GM12892 (cell line): ENCODE measurements around the gene ANXA5.

Source experiments
- POLR2A ChIP-seq: IDR thresholded peaks from 2 replicates; pipeline ENCODE4 v1.6.1; 2011; ENCODE audit warnings: low read depth, low read length, control low read depth
- POLR2AphosphoS5 ChIP-seq: IDR thresholded peaks from 2 replicates; pipeline ENCODE4 v1.6.1; 2011; ENCODE audit warnings: low read depth, low read length, control low read depth
- TAF1 ChIP-seq: IDR thresholded peaks from 2 replicates; pipeline ENCODE4 v1.6.1; 2011; ENCODE audit warnings: low read depth, mild to moderate bottlenecking, control low read depth, low read length, borderline replicate concordance

DNA sequence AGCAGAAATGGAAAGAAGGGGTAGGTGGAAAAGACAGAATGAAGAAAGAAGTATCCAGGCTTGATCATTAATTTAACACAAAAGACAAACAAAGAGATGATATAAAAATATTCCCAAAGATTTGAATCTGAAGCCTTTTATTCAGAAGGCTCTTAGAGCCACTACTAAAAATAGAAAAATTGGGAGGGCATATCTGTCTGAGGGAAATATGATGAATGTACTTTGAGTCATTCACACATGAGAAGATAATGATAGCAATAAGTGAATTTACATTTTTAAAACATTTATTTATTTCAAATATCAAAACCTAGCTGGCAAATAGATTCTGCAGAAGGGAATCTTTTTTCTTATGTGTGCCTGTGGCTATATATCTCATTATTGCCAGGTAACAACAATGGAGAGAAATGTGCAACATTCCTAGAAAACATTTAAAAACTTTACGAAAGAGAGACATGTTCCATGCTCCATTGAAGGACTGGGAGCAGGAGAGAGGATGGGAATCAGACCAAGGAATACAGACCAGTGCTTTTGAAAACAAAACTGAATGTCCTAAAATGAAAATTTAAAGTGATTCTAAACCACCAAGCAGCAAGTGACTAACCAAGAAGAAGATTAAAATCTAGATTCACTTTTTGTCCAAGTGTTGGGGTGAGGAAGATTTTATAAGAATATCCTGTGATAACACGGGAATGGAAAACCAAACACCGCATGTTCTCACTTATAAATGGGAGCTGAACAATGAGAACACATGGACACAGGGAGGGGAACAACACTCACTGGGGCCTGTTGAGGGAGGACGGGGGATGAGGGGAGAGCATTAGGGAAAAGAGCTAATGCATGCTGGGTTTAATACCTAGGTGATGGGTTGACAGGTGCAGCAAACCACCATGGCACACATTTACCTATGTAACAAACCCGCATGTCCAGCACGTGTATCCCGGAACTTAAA lies 41.2 kb downstream of the ANXA5 start:
- TF ChIP-seq POLR2A (no peak), POLR2AphosphoS5 (no peak), TAF1 (no peak)
